ENCODE data around the gene SCAMP3.
"Not testable (repeated sequence)": the region's sequence is repeated elsewhere in the genome, so short reads cannot be mapped to it uniquely, and the experiment has no call there.

SCAMP3 gene

GRCh38 chr1:155254714-155255242 lies 7.4 kb downstream of the SCAMP3 start:
- Mint-ChIP-seq H3K27me3 (no peaks in the 10 kb centered on the region), H3K4me3 (peak overlapping the region; percentile 76), H3K27ac (peak overlapping the region; percentile 90), H3K9me3 (no peaks in the 10 kb centered on the region), H3K4me1 (ENCODE audit: low read depth) (peaks cover 59% of the 10 kb centered on the region), H3K36me3 (ENCODE audit: low read depth) (peaks cover 47% of the 10 kb centered on the region)
- intact Hi-C loops (cut with micrococcal nuclease): loop anchor here (5.0 kb wide), 2 partner anchors 248 to 338 kb away; no protein-coding TSS in a partner anchor

DNA sequence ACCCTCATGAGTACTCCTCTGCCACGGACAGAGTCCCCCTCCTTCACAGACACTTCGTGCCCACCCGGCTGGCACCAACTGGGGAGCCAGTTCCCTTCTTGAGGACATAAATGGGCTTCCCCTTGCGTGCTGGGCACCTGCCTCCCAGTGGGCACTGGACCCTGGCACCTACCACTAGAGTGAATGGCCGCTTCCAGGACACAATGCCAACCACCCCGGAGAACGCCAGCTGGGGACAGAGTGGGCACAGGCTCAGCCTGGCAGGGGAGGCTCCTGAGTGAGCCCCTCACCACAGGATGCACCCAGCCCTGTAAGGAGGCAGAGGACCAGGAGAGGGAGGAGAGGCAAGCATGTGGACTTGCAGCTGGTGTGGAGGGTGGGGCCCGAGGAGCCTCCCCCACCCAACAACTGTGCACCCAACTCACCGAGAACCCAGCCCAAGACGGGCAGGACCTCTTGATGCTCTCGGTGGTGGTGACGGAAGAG lies 7.9 kb downstream of the SCAMP3 start:
- no peaks in the 10 kb centered on the region for H3K9me3 Mint-ChIP-seq
- peaks cover 42% of the 10 kb centered on the region for H3K36me3 Mint-ChIP-seq (ENCODE audit: low read depth)
- peak overlapping the region; percentile 76 for H3K4me3 Mint-ChIP-seq
- H3K27ac Mint-ChIP-seq: peak overlapping the region; percentile 90
- H3K4me1 Mint-ChIP-seq (ENCODE audit: low read depth): peaks cover 59% of the 10 kb centered on the region
- no peaks in the 10 kb centered on the region for H3K27me3 Mint-ChIP-seq
- intact Hi-C loops (cut with micrococcal nuclease): loop anchor here (5.0 kb wide), 2 partner anchors 248 to 338 kb away; no protein-coding TSS in a partner anchor

GRCh38 chr1:155253797-155254196 lies 8.4 kb downstream of the SCAMP3 start:
- peak overlapping the region; percentile 90 for H3K27ac Mint-ChIP-seq
- H3K27me3 Mint-ChIP-seq: no peaks in the 10 kb centered on the region
- no peaks in the 10 kb centered on the region for H3K9me3 Mint-ChIP-seq
- H3K4me3 Mint-ChIP-seq: peak overlapping the region; percentile 76
- intact Hi-C loops (cut with micrococcal nuclease): loop anchor here (5.0 kb wide), 2 partner anchors 249 to 339 kb away; no protein-coding TSS in a partner anchor
- peaks cover 37% of the 10 kb centered on the region for H3K36me3 Mint-ChIP-seq (ENCODE audit: low read depth)
- peaks cover 59% of the 10 kb centered on the region for H3K4me1 Mint-ChIP-seq (ENCODE audit: low read depth)

- peak overlapping the region; percentile 90 for H3K27ac Mint-ChIP-seq
- peaks cover 33% of the 10 kb centered on the region for H3K36me3 Mint-ChIP-seq (ENCODE audit: low read depth)
- intact Hi-C loops (cut with micrococcal nuclease): loop anchor here (5.0 kb wide), 2 partner anchors 249 to 339 kb away; no protein-coding TSS in a partner anchor
- no peaks in the 10 kb centered on the region for H3K27me3 Mint-ChIP-seq
- H3K9me3 Mint-ChIP-seq: no peaks in the 10 kb centered on the region
- no peak overlapping the region for H3K4me3 Mint-ChIP-seq
- H3K4me1 Mint-ChIP-seq (ENCODE audit: low read depth): peaks cover 59% of the 10 kb centered on the region
Observed at GRCh38 chr1:155253208-155253607, 9.0 kb downstream of the SCAMP3 start.

GRCh38 chr1:155251566-155251965 lies 10.6 kb downstream of the SCAMP3 start:
- H3K36me3 Mint-ChIP-seq (ENCODE audit: low read depth): peaks cover 34% of the 10 kb centered on the region
- H3K4me3 Mint-ChIP-seq: no peak overlapping the region
- no peaks in the 10 kb centered on the region for H3K9me3 Mint-ChIP-seq
- intact Hi-C loops (cut with micrococcal nuclease): loop anchor here (2.0 to 5.0 kb wide), 3 partner anchors 73 to 341 kb away; no protein-coding TSS in a partner anchor
- H3K27ac Mint-ChIP-seq: no peak overlapping the region
- H3K27me3 Mint-ChIP-seq: no peaks in the 10 kb centered on the region
- peaks cover 49% of the 10 kb centered on the region for H3K4me1 Mint-ChIP-seq (ENCODE audit: low read depth)

DNA sequence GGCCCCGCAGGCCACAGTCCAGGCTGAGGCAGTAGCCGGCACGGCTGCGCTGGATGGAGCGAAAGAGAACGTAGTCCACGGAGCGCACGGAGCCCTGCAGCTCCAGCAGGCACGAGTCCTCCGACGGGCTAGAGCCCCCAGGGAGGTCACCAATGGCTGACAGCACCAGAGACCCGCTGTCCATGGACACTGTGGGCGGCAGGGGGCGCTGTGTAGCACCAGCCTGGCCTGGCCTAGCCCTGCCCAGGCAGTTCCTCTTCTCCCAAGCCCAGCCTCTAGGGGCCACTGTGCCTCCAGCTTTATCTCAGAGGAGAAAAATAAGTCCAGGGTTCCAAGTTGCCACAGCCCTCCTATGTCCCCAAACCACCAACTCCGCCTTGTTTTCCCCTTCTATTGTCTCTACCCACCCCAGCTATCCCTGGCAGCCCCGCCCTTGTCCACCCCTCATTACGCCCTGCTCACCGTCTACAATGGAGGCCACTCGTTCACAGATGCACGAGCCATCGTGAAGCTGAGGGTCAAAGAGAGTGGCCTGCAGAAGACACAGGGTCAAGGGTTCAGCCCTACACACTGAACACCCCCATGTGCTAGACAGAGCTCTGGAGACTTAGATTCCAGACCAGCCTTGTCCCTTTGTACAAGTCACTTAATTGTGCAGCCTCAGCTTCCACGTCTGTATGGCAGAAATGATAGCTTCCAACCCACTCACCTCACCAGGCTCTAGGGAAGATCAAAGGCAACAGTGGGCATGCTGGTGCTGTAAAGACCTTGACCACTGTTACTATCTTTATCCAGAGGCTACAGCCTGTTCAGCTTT lies 11.3 kb downstream of the SCAMP3 start:
- H3K27ac Mint-ChIP-seq: peak overlapping the region; percentile 80
- peaks cover 31% of the 10 kb centered on the region for H3K36me3 Mint-ChIP-seq (ENCODE audit: low read depth)
- intact Hi-C loops (cut with micrococcal nuclease): loop anchor here (2.0 to 5.0 kb wide), 3 partner anchors 74 to 341 kb away; no protein-coding TSS in a partner anchor
- peak overlapping the region; percentile 59 for H3K4me3 Mint-ChIP-seq
- H3K4me1 Mint-ChIP-seq (ENCODE audit: low read depth): peaks cover 41% of the 10 kb centered on the region
- no peaks in the 10 kb centered on the region for H3K9me3 Mint-ChIP-seq
- H3K27me3 Mint-ChIP-seq: no peaks in the 10 kb centered on the region

DNA sequence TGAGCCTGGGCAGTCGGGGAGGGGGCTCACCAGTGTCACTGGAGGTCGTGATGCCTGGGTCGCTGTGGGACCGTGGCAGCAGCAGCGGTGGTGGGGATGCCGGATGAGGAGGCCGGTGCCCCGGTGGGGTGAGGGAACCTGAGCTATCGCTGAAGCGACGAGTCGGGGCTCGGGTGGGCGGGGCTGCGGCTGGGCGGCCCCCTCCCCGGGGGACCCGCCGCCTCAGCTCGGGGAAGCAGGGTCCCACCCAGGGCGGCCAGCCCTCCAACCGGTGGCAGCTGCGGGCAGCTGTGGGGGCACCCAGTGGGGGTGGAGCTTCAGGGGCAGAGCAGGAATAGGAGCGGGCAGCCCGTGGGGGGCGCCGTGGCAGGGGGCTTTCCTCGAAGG lies 11.9 kb downstream of the SCAMP3 start:
- peak overlapping the region; percentile 80 for H3K27ac Mint-ChIP-seq
- H3K9me3 Mint-ChIP-seq: no peaks in the 10 kb centered on the region
- peak overlapping the region; percentile 65 for H3K4me3 Mint-ChIP-seq
- peaks cover 39% of the 10 kb centered on the region for H3K4me1 Mint-ChIP-seq (ENCODE audit: low read depth)
- intact Hi-C loops (cut with micrococcal nuclease): loop anchor here (2.0 to 5.0 kb wide), 3 partner anchors 75 to 342 kb away; no protein-coding TSS in a partner anchor
- H3K36me3 Mint-ChIP-seq (ENCODE audit: low read depth): peaks cover 25% of the 10 kb centered on the region
- no peaks in the 10 kb centered on the region for H3K27me3 Mint-ChIP-seq

GRCh38 chr1:155247667-155248553 lies 14.2 kb downstream of the SCAMP3 start:
- Mint-ChIP-seq H3K4me1 (ENCODE audit: low read depth) (peaks cover 42% of the 10 kb centered on the region), H3K27me3 (no peaks in the 10 kb centered on the region), H3K9me3 (no peaks in the 10 kb centered on the region), H3K27ac (no peak overlapping the region), H3K4me3 (no peak overlapping the region), H3K36me3 (ENCODE audit: low read depth) (peaks cover 21% of the 10 kb centered on the region)
- intact Hi-C loops (cut with micrococcal nuclease): no loop called here

- Mint-ChIP-seq H3K36me3 (ENCODE audit: low read depth) (peaks cover 21% of the 10 kb centered on the region), H3K4me1 (ENCODE audit: low read depth) (peaks cover 47% of the 10 kb centered on the region)
- intact Hi-C loops (cut with micrococcal nuclease); H3K9me3 Mint-ChIP-seq; H3K4me3 Mint-ChIP-seq; H3K27ac Mint-ChIP-seq; H3K27me3 Mint-ChIP-seq: not testable (repeated sequence)
Observed at GRCh38 chr1:155246796-155247195, 15.4 kb downstream of the SCAMP3 start.

DNA sequence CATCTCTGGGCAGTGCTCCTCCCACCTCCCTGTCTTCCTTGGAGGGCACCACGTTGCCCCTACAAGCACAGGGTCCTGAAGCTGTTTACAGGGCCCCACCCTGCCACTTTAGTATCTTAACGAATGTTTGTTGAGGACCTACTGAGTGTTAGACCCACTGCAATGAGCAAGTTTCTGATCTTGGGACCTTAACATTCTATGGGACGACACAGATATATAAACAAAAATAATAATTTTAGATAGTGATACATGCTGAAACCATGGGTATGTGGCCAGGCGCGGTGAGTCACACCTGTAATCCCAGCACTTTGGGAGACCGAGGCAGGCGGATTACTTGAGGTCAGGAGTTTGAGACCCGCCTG lies 17.0 kb downstream of the SCAMP3 start:
- H3K4me3 Mint-ChIP-seq: peak overlapping the region; percentile 78
- intact Hi-C loops (cut with micrococcal nuclease): no loop called here
- H3K36me3 Mint-ChIP-seq (ENCODE audit: low read depth): peaks cover 21% of the 10 kb centered on the region
- no peaks in the 10 kb centered on the region for H3K9me3 Mint-ChIP-seq
- peaks cover 51% of the 10 kb centered on the region for H3K4me1 Mint-ChIP-seq (ENCODE audit: low read depth)
- no peaks in the 10 kb centered on the region for H3K27me3 Mint-ChIP-seq
- H3K27ac Mint-ChIP-seq: peak overlapping the region; percentile 74

GRCh38 chr1:155244368-155245162 lies 17.6 kb downstream of the SCAMP3 start:
- Mint-ChIP-seq H3K27me3 (no peaks in the 10 kb centered on the region), H3K4me1 (ENCODE audit: low read depth) (peaks cover 53% of the 10 kb centered on the region), H3K9me3 (no peaks in the 10 kb centered on the region)

DNA sequence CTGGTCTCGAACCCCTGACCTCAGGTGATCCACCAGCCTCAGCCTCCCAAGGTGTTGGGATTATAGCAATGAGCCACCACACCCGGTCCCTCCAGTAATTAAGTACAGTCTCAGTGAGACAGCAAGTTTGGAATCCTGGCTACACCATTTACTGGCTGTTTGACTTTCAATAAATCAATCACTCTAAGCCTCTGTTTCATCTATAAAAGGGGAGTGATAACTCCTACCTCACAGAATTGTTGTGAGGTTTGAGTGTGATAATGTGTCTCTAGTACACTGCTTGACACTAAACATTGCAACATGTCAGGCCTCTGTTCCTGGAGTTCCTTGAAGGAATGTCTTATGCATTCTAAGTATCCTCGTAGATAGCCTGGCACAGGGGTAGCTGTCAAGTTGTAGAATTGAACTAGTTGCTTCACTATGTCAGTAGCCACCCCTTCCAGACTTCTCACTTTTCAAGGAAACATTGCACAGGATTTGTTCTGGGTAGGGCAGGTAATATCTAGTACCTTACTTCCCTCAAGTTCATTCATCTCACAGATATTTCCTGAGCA lies 19.3 kb downstream of the SCAMP3 start:
- peaks cover 38% of the 10 kb centered on the region for H3K36me3 Mint-ChIP-seq (ENCODE audit: low read depth)
- H3K9me3 Mint-ChIP-seq: no peaks in the 10 kb centered on the region
- peak overlapping the region; percentile 78 for H3K4me3 Mint-ChIP-seq
- H3K27me3 Mint-ChIP-seq: no peaks in the 10 kb centered on the region
- H3K4me1 Mint-ChIP-seq (ENCODE audit: low read depth): peaks cover 64% of the 10 kb centered on the region
- intact Hi-C loops (cut with micrococcal nuclease): loop anchor here (5.0 kb wide), 1 partner anchor 36 kb away; the partner anchor contains the start of genes MTX1 and THBS3
- H3K27ac Mint-ChIP-seq: peak overlapping the region; percentile 91

More at GRCh38 chr1:155244368-155245162, 17.6 kb downstream of the SCAMP3 start:
- peak overlapping the region; percentile 74 for H3K27ac Mint-ChIP-seq
- intact Hi-C loops (cut with micrococcal nuclease): loop anchor here (5.0 kb wide), 1 partner anchor 37 kb away; the partner anchor contains the start of genes MTX1 and THBS3
- peak overlapping the region; percentile 78 for H3K4me3 Mint-ChIP-seq
- peaks cover 26% of the 10 kb centered on the region for H3K36me3 Mint-ChIP-seq (ENCODE audit: low read depth)
